H9 (cell line): ENCODE results near the gene TMEM132C. TPM values are rescaled to one million over a fixed set of nuclear protein-coding genes. Genes with fewer than 3 reads are reported as not detected.

Experiments
- DNase-seq: peaks from one replicate; pipeline ENCODE4 v3.0.0-alpha.2; 2017
- H2AFZ ChIP-seq: one replicate; pipeline ENCODE4 v1.6.1; 2013; ENCODE audit warnings: mild to moderate bottlenecking, low read length, control low read depth, moderate library complexity
- H2AK5ac ChIP-seq: 2 replicates; pipeline ENCODE4 v1.6.1; 2013; ENCODE audit warnings: low read length, control low read depth, mixed read lengths; ENCODE audit not compliant: insufficient read length
- H2BK120ac ChIP-seq: one replicate; pipeline ENCODE4 v1.6.1; 2013; ENCODE audit warnings: low read depth, mild to moderate bottlenecking, low read length, control low read depth, inconsistent platforms; ENCODE audit not compliant: poor library complexity, severe bottlenecking
- H2BK12ac ChIP-seq: 2 replicates; pipeline ENCODE4 v1.6.1; 2013; ENCODE audit warnings: low read length, control low read depth, mixed read lengths, low read depth; ENCODE audit not compliant: insufficient read length
- H2BK15ac ChIP-seq: 2 replicates; pipeline ENCODE4 v1.6.1; 2013; ENCODE audit warnings: low read depth, low read length, control low read depth
- H2BK20ac ChIP-seq: one replicate; pipeline ENCODE4 v1.6.1; 2013; ENCODE audit warnings: low read depth, mild to moderate bottlenecking, low read length, control low read depth, inconsistent platforms; ENCODE audit not compliant: poor library complexity, severe bottlenecking
- H2BK5ac ChIP-seq: 2 replicates; pipeline ENCODE4 v1.6.1; 2013; ENCODE audit warnings: low read length, control low read depth, mixed read lengths; ENCODE audit not compliant: insufficient read length
- H3K14ac ChIP-seq: 2 replicates; pipeline ENCODE4 v1.6.1; 2013; ENCODE audit warnings: low read length, control low read depth; ENCODE audit not compliant: insufficient read depth
- H3K18ac ChIP-seq: 2 replicates; pipeline ENCODE4 v1.6.1; 2013; ENCODE audit warnings: low read depth, mild to moderate bottlenecking, mixed read lengths, low read length, control low read depth; ENCODE audit not compliant: insufficient read length
- H3K23ac ChIP-seq: 2 replicates; pipeline ENCODE4 v1.6.1; 2013; ENCODE audit warnings: low read length, control low read depth, mixed read lengths, low read depth; ENCODE audit not compliant: insufficient read length
- H3K23me2 ChIP-seq: 2 replicates; pipeline ENCODE4 v1.6.1; 2013; ENCODE audit warnings: low read depth, mild to moderate bottlenecking, mixed read lengths, low read length, control low read depth; ENCODE audit not compliant: insufficient read length, poor library complexity, severe bottlenecking
- H3K27ac ChIP-seq: 2 replicates; pipeline ENCODE4 v1.5.1; 2013; ENCODE audit warnings: low read length, control low read depth, mixed read lengths, low read depth; ENCODE audit not compliant: insufficient read length
- H3K27me3 ChIP-seq: 2 replicates; pipeline ENCODE4 v1.6.1; 2013; ENCODE audit warnings: low read length, control low read depth, inconsistent platforms; ENCODE audit not compliant: insufficient read depth
- H3K4ac ChIP-seq: 2 replicates; pipeline ENCODE4 v1.6.1; 2013; ENCODE audit warnings: low read depth, mild to moderate bottlenecking, control low read depth, inconsistent platforms, low read length, moderate library complexity
- H3K4me1 ChIP-seq: 2 replicates; pipeline ENCODE4 v1.6.1; 2013; ENCODE audit warnings: low read length, control low read depth, inconsistent platforms; ENCODE audit not compliant: insufficient read depth
- H3K4me2 ChIP-seq: 2 replicates; pipeline ENCODE4 v1.6.1; 2013; ENCODE audit warnings: low read length, control low read depth, mixed read lengths; ENCODE audit not compliant: insufficient read length, insufficient read depth
- H3K56ac ChIP-seq: 2 replicates; pipeline ENCODE4 v1.6.1; 2013; ENCODE audit warnings: low read depth, mild to moderate bottlenecking, mixed read lengths, low read length, control low read depth; ENCODE audit not compliant: insufficient read length
- H3K79me1 ChIP-seq: 2 replicates; pipeline ENCODE4 v1.6.1; 2013; ENCODE audit warnings: low read depth, mild to moderate bottlenecking, moderate library complexity, low read length, control low read depth, inconsistent platforms; ENCODE audit not compliant: insufficient read depth, poor library complexity, severe bottlenecking
- H3K79me2 ChIP-seq: 2 replicates; pipeline ENCODE4 v1.6.1; 2013; ENCODE audit warnings: low read length, control low read depth, inconsistent platforms; ENCODE audit not compliant: insufficient read depth
- H3K9ac ChIP-seq: 2 replicates; pipeline ENCODE4 v1.6.1; 2013; ENCODE audit warnings: low read length, control low read depth, mixed read lengths; ENCODE audit not compliant: insufficient read length; ENCODE audit errors: extremely low read depth
- H3K9me3 ChIP-seq: one replicate; pipeline ENCODE4 v1.6.1; 2013; ENCODE audit warnings: low read depth, low read length, inconsistent platforms; ENCODE audit not compliant: control insufficient read depth
- H3T11ph ChIP-seq: one replicate; pipeline ENCODE4 v1.6.1; 2013; ENCODE audit warnings: mild to moderate bottlenecking, low read length, control low read depth, inconsistent platforms
- H4K20me1 ChIP-seq: one replicate; pipeline ENCODE4 v1.6.1; 2013; ENCODE audit not compliant: control insufficient read depth, insufficient read length, insufficient read depth
- H4K5ac ChIP-seq: 2 replicates; pipeline ENCODE4 v1.6.1; 2013; ENCODE audit warnings: low read depth, mild to moderate bottlenecking, mixed read lengths, low read length, control low read depth; ENCODE audit not compliant: insufficient read length
- H4K8ac ChIP-seq: replicated peaks from 2 replicates; pipeline ENCODE4 v1.6.1; 2013; ENCODE audit warnings: low read length, control low read depth, mixed read lengths, low read depth; ENCODE audit not compliant: insufficient read length
- H4K91ac ChIP-seq: 2 replicates; pipeline ENCODE4 v1.6.1; 2013; ENCODE audit warnings: low read depth, mild to moderate bottlenecking, moderate library complexity, mixed read lengths, low read length, control low read depth; ENCODE audit not compliant: insufficient read length
- H3K27ac Mint-ChIP-seq, 3 experiments: 2 replicates in 2 of 3; 3 replicates in 1 of 3; pipeline ENCODE4 v1.8.0; 2020 to 2021; ENCODE audit warnings: mixed read lengths in 3 of 3, mild to moderate bottlenecking in 1 of 3, moderate library complexity in 1 of 3
- H3K27me3 Mint-ChIP-seq: 2 replicates; pipeline ENCODE4 v1.8.0; 2021; ENCODE audit warnings: low read depth, mild to moderate bottlenecking, moderate library complexity, mixed read lengths
- H3K36me3 Mint-ChIP-seq, 3 experiments: 2 replicates in 2 of 3; 3 replicates in 1 of 3; pipeline ENCODE4 v1.8.0; 2020 to 2021; ENCODE audit warnings: low read depth in 3 of 3, mixed read lengths in 3 of 3; ENCODE audit not compliant: insufficient read depth in 1 of 3
- H3K4me1 Mint-ChIP-seq, 2 experiments: 2 replicates each; pipeline ENCODE4 v1.8.0; 2020; ENCODE audit warnings: mixed read lengths in 2 of 2
- H3K4me3 Mint-ChIP-seq, 2 experiments: 2 replicates in 1 of 2; 3 replicates in 1 of 2; pipeline ENCODE4 v1.8.0; 2020 to 2021; ENCODE audit warnings: mild to moderate bottlenecking in 2 of 2, mixed read lengths in 2 of 2, moderate library complexity in 1 of 2
- H3K9me3 Mint-ChIP-seq, 2 experiments: 2 replicates in 1 of 2; 3 replicates in 1 of 2; pipeline ENCODE4 v1.8.0; 2020; ENCODE audit warnings: mild to moderate bottlenecking in 2 of 2, mixed read lengths in 2 of 2, moderate library complexity in 1 of 2
- WGBS: extraction: QIAGEN DNeasy Blood & Tissue Kit; methylation state at CpG from one replicate; pipeline ENCODE4 v1.1.7; 2013; ENCODE audit warnings: missing lambda C conversion rate, low lambda C conversion rate, mixed read lengths; ENCODE audit not compliant: insufficient read length; ENCODE audit errors: extremely low coverage; 5-methylcytosine and 5-hydroxymethylcytosine counted together
- total RNA-seq: library from RNA; stranded (reverse); gene quantifications from 2 replicates; pipeline ENCODE4 v1.2.1, GENCODE V29; 2021
- TF ChIP-seq, protein P1 (sequence below): fragments of 200-600 bp; sonication (generic); conservative IDR thresholded peaks from 3 replicates; pipeline ENCODE4 v1.8.0; 2021; ENCODE audit warnings: antibody characterized with exemption, mild to moderate bottlenecking

Gene TMEM132C
- total RNA-seq, 1 experiment from 2014 or later, result 0.22 TPM

DNA sequence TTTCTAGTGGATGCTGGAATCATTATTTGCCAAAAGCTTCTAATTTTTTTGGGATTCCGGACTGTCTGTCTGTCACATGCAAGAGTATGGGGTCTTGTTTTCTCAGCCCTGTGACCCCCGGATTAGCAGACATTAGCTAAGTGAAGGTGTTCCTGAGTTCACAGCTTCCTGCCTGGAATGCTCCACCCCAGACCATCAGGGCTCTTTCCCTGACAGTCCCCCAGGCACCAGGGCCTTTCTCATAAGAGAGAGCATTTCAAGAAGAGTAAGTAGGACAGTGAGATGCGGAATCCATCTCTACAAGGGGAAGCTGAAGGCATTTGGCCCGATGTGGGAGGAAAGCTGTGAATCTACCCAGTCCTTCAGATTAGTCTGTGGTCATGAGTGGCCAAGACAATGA is 427.5 kb downstream of the TMEM132C start:
- no peaks in the 10 kb centered on the region; the same call in 1 of the 2 replicates for H3K4me1 ChIP-seq
- H3K23me2 ChIP-seq, result no peaks in the 10 kb centered on the region
- no peak overlapping the region for H3K27ac ChIP-seq
- H3K27me3 ChIP-seq, result no peaks in the 10 kb centered on the region
- no peak overlapping the region for H3K4me3 Mint-ChIP-seq
- H3K9ac ChIP-seq, result no peak overlapping the region
- H3K18ac ChIP-seq, result no peak overlapping the region
- TF ChIP-seq, protein P1, sequence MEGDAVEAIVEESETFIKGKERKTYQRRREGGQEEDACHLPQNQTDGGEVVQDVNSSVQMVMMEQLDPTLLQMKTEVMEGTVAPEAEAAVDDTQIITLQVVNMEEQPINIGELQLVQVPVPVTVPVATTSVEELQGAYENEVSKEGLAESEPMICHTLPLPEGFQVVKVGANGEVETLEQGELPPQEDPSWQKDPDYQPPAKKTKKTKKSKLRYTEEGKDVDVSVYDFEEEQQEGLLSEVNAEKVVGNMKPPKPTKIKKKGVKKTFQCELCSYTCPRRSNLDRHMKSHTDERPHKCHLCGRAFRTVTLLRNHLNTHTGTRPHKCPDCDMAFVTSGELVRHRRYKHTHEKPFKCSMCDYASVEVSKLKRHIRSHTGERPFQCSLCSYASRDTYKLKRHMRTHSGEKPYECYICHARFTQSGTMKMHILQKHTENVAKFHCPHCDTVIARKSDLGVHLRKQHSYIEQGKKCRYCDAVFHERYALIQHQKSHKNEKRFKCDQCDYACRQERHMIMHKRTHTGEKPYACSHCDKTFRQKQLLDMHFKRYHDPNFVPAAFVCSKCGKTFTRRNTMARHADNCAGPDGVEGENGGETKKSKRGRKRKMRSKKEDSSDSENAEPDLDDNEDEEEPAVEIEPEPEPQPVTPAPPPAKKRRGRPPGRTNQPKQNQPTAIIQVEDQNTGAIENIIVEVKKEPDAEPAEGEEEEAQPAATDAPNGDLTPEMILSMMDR, result no peak
- no peaks in the 10 kb centered on the region for H4K20me1 ChIP-seq
- no peaks in the 10 kb centered on the region for H3K9me3 ChIP-seq
- no peak for DNase-seq
- peaks cover 4 to 10% of the 10 kb centered on the region in 2 experiments for H3K4me1 Mint-ChIP-seq
- H3K79me2 ChIP-seq, result no peaks in the 10 kb centered on the region
- peaks cover 38% of the 10 kb centered on the region for H3K27me3 Mint-ChIP-seq
- no peaks in the 10 kb centered on the region for H3K36me3 Mint-ChIP-seq
- no peak overlapping the region for H3K4ac ChIP-seq
- no peak overlapping the region for H3K23ac ChIP-seq
- no peak overlapping the region for H2BK20ac ChIP-seq
- H4K91ac ChIP-seq, result no peak overlapping the region
- no peak overlapping the region for H3K14ac ChIP-seq
- no peak overlapping the region for H4K8ac ChIP-seq
- H2AFZ ChIP-seq, result no peak overlapping the region
- no peak overlapping the region for H3K56ac ChIP-seq
- H4K5ac ChIP-seq, result no peak overlapping the region
- no peaks in the 10 kb centered on the region for H3K79me1 ChIP-seq
- H3K27ac Mint-ChIP-seq, result no peak overlapping the region
- no peak overlapping the region for H2AK5ac ChIP-seq
- no peak overlapping the region for H2BK5ac ChIP-seq
- no peak overlapping the region for H2BK12ac ChIP-seq
- H3T11ph ChIP-seq, result no peak overlapping the region
- no peaks in the 10 kb centered on the region; a peak in 1 of 5 replicates for H3K9me3 Mint-ChIP-seq
- no peak overlapping the region for H2BK120ac ChIP-seq
- no peak overlapping the region for H2BK15ac ChIP-seq
- WGBS, result no CpG with 5 or more reads among the region's 4 CpGs
- no peak overlapping the region for H3K4me2 ChIP-seq
